BLaER1 treated with 17β-estradiol and CSF1 and Interleukin-3, amounts not matched to agents 10 nM and 100 nM (cell line): ENCODE measurements around the gene SOX3.
A peak's percentile ranks its signal among the peaks of the same experiment; 100 is the strongest.

Source experiments
- H3K27ac ChIP-seq, 11 experiments: shearing (Covaris generic); formaldehyde crosslinking; 2 replicates each; pipeline ENCODE4 v1.8.1; 2022
- H3K27me3 ChIP-seq, 11 experiments: shearing (Covaris generic); formaldehyde crosslinking; 2 replicates each; pipeline ENCODE4 v1.8.1; 2022
- H3K36me3 ChIP-seq, 11 experiments: shearing (Covaris generic); formaldehyde crosslinking; 2 replicates each; pipeline ENCODE4 v1.8.1; 2022
- H3K4me1 ChIP-seq, 10 experiments: shearing (Covaris generic); formaldehyde crosslinking; 2 replicates each; pipeline ENCODE4 v1.8.1; 2022
- H3K4me2 ChIP-seq, 11 experiments: shearing (Covaris generic); formaldehyde crosslinking; 2 replicates each; pipeline ENCODE4 v1.8.1; 2022
- H3K4me3 ChIP-seq, 10 experiments: shearing (Covaris generic); formaldehyde crosslinking; 2 replicates each; pipeline ENCODE4 v1.8.1; 2022
- H3K9ac ChIP-seq, 11 experiments: shearing (Covaris generic); formaldehyde crosslinking; 2 replicates each; pipeline ENCODE4 v1.8.1; 2022
- H3K9me3 ChIP-seq, 11 experiments: shearing (Covaris generic); formaldehyde crosslinking; replicated peaks in 1 of 11; 2 replicates each; pipeline ENCODE4 v1.8.1; 2022
- H4K20me1 ChIP-seq, 11 experiments: shearing (Covaris generic); formaldehyde crosslinking; 2 replicates each; pipeline ENCODE4 v1.8.1; 2022
- Cebpa-rat ChIP-seq, 11 experiments: shearing (Covaris generic); IDR thresholded peaks; 2 replicates each; pipeline ENCODE4 v1.8.1; 2022

The SOX3 gene

DNA sequence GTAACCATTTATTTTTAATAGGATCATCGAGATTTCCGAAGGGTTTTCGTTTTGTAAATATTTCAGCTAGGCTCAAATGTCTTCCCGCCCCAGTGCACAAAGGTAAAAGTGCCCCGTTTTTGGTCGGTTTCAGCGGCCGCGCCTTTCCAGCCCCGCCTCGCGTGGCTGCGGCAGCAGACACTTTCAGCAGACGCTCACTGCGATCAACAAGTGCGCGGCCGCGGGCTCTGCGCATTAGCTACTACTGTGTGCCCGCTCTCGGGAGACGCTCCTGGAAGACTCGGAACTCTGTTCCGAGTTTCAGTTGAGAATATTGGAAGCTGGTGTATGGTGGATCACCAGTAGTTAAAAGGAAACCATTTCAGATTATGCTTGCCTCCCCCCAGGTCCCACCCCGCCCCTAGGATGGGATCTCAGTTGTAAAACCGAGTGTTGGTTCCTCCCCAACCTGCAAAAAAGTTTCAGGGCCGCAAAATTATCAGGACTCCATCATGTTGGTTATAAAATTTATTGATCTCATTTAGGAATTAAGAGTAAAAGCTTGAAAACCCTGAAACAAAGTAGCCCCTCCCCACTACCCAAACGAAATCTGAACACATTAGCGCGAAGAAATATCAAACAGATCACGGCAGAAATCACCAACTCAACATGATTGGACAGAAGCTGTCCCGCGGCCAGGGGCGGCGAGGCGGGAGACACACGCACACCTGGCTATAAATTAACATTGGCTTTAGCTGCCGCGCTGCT lies 2.2 kb downstream of the SOX3 start:
- Histone ChIP-seq H3K4me1 (no peaks in the 10 kb centered on the region), H3K4me2 (no peak overlapping the region), H4K20me1 (no peaks in the 10 kb centered on the region; a peak in 1 of 22 replicates), H3K27ac (no peak overlapping the region), H3K4me3 (no peak overlapping the region), H3K27me3 (peaks cover 37 to 56% (median 50%) of the 10 kb centered on the region in 11 experiments), H3K9ac (no peak overlapping the region), H3K9me3 (peaks cover 51 to 67% (median 56%) of the 10 kb centered on the region in 11 experiments), H3K36me3 (no peaks in the 10 kb centered on the region)
- TF ChIP-seq Cebpa-rat (IDR thresholded peaks at IDR 0.05) = no peak

DNA sequence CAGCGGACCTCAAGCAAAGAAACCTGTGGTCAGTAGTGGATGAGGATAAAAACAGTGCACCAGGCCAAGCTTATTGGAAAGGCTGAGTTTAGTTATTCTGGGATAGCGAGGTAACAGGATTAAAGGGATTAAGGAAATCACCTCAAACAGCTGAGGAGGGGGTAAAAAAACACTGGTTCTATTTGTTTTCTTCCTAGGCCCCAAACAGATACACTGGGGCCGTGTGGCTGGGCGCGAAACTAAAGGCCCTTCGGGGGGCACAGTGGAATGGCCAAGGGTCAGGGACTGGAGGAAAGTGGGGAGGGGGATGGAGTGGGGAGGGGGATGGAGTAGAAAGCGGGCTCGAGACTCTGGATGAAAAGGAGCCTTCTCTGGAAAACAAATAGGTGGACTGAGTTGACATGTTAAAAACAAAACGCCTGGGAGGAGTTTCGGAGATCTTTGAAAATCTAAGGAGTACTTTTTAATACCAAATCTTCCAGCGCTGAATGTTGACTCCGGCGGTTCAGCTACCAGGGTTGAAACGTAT lies 2.9 kb downstream of the SOX3 start:
- Histone ChIP-seq H3K9me3 (peaks cover 47 to 60% (median 50%) of the 10 kb centered on the region in 11 experiments), H3K4me3 (no peak overlapping the region), H3K27me3 (peaks cover 43 to 62% (median 51%) of the 10 kb centered on the region in 11 experiments), H3K4me1 (no peaks in the 10 kb centered on the region), H3K9ac (no peak overlapping the region), H3K36me3 (no peaks in the 10 kb centered on the region), H3K4me2 (no peak overlapping the region), H4K20me1 (no peaks in the 10 kb centered on the region; a peak in 1 of 22 replicates), H3K27ac (no peak overlapping the region)
- no peak for TF ChIP-seq Cebpa-rat (IDR thresholded peaks at IDR 0.05)

DNA sequence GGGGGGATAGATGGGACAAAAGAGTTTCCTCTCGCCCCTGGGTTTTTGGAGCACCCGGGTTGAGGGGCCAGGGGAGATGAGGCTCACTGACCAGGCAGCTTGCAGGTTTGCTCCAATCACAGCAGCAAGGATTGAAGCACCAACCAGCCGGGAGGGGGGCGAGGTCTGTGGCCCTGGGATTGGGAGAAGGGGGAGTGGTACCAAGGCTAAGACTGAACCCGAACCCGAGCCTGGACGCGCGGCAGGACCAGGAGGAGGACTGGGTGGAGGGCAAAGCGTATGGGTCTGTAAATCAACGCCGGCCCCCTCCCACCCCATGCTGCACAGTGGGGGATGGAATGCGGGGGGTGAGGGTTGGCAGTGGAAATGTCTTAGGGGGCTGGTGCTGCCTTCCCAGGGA lies 3.5 kb downstream of the SOX3 start:
- peaks cover 40 to 53% (median 43%) of the 10 kb centered on the region in 11 experiments for H3K9me3 ChIP-seq
- H3K4me3 ChIP-seq = no peak overlapping the region
- H3K9ac ChIP-seq = no peak overlapping the region
- no peaks in the 10 kb centered on the region for H3K4me1 ChIP-seq
- H3K36me3 ChIP-seq = no peaks in the 10 kb centered on the region
- no peak for TF ChIP-seq Cebpa-rat (IDR thresholded peaks at IDR 0.05)
- no peaks in the 10 kb centered on the region; a peak in 1 of 22 replicates for H4K20me1 ChIP-seq
- H3K27me3 ChIP-seq = peaks cover 50 to 69% (median 57%) of the 10 kb centered on the region in 11 experiments
- H3K4me2 ChIP-seq = no peak overlapping the region
- H3K27ac ChIP-seq = no peak overlapping the region

DNA sequence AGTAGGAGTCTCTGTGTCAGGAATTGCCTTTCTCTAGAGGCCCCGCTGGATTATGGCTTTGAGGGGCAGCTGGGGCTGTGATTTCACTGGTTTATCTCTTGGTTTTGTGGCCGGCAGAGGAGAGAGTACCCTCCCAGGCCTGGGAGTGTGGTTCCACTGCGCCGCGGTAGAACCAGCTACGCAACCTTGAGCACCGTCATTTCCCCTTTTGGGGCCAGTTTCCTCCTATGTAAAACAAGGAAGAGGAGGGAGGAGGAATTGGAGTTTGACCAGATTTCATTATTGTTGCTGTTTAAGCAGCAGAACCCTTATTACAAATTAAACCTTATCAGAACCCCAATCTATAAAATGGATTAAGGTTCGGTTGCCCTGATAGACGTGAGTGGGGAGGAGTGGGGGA lies 4.4 kb downstream of the SOX3 start:
- Histone ChIP-seq H3K27me3 (peaks cover 59 to 71% (median 66%) of the 10 kb centered on the region in 11 experiments), H4K20me1 (no peaks in the 10 kb centered on the region; a peak in 1 of 22 replicates), H3K9me3 (peaks cover 31 to 44% (median 34%) of the 10 kb centered on the region in 11 experiments), H3K4me3 (no peak overlapping the region), H3K9ac (no peak overlapping the region), H3K4me1 (no peaks in the 10 kb centered on the region), H3K4me2 (no peak overlapping the region), H3K27ac (no peak overlapping the region), H3K36me3 (no peaks in the 10 kb centered on the region)
- TF ChIP-seq Cebpa-rat (IDR thresholded peaks at IDR 0.05) = no peak

DNA sequence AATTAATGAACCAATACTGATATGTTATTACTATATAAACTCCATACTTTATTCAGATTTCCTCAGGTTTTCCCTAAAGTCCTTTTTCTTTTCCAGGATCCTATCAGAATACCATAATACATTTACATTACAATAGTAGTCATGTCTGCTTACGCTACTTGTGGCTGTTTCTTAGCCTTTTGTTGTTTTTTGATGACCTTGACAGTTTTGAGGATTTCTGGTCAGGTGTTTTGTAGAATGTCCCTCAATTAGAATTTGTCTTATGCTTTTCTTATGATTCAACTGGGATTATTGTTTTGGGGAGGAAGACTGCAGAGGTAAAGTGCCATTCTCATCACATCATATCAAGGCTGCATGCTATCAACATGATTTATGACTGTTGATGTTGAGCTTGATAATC lies 9.1 kb downstream of the SOX3 start:
- peaks cover 0 to 2% (median 0%) of the 10 kb centered on the region in 11 experiments; a peak in 1 of 22 replicates for H4K20me1 ChIP-seq
- H3K4me2 ChIP-seq = no peak overlapping the region
- no peak for TF ChIP-seq Cebpa-rat (IDR thresholded peaks at IDR 0.05)
- no peaks in the 10 kb centered on the region for H3K36me3 ChIP-seq
- no peaks in the 10 kb centered on the region for H3K4me1 ChIP-seq
- H3K27ac ChIP-seq = no peak overlapping the region
- no peak overlapping the region for H3K9ac ChIP-seq
- H3K9me3 ChIP-seq = peaks cover 0 to under 1% (median 0%) of the 10 kb centered on the region in 11 experiments; a peak in 1 of 22 replicates
- H3K27me3 ChIP-seq = peaks cover 91 to 100% (median 98%) of the 10 kb centered on the region in 11 experiments
- no peak overlapping the region for H3K4me3 ChIP-seq

DNA sequence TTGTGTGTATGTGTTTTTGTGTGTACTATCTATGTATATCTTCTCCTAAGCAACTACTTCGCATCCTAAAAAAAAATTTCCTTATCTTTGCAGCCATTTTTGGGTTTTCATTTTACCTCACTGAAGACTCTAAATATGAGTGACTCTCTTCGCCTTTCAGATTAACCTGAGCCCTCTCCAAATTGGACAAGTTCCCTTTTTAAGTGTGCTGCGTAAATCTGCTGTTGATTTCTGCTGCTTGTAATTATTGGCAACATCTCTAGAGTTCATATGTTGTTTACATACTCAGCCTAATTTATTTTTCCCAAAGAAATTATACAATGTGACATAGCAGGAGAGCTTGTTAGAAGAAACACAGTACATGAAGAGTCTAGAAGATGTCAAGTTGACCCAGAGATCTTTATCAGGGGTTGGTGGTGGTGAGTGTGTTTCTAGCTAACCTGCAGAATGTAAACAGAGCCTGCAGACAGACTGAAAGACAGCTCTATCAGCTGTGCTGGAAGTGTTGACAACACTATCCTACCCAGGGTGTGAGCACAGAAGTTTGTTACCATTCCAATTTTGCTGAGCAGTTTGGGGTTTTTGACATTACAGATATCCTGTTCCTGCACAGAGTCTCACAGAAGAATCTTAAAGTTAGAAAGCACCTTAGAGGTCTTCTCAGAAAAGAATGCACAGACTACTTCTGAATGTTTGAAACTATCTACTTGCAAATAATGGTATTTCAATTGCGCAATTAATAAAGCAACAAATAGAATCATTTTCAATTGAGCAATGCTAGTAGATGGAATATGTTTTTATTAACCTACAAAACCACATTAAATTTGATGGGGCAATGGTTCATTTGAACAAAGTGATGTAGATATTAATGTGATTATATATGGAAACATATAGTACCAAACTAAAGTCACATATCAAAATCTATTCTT lies 12.5 kb downstream of the SOX3 start:
- H3K9ac ChIP-seq = no peak overlapping the region
- H3K9me3 ChIP-seq = no peaks in the 10 kb centered on the region
- peak in 2 of 11 experiments; percentile 6 to 48; a peak in 3 of 22 replicates for TF ChIP-seq Cebpa-rat (IDR thresholded peaks at IDR 0.05)
- peaks cover 0 to 2% (median 0%) of the 10 kb centered on the region in 11 experiments; a peak in 1 of 22 replicates for H4K20me1 ChIP-seq
- H3K4me3 ChIP-seq = no peak overlapping the region
- H3K27me3 ChIP-seq = peaks cover 87 to 100% (median 97%) of the 10 kb centered on the region in 11 experiments
- H3K4me1 ChIP-seq = no peaks in the 10 kb centered on the region
- H3K27ac ChIP-seq = no peak overlapping the region
- no peak overlapping the region for H3K4me2 ChIP-seq
- no peaks in the 10 kb centered on the region for H3K36me3 ChIP-seq

DNA sequence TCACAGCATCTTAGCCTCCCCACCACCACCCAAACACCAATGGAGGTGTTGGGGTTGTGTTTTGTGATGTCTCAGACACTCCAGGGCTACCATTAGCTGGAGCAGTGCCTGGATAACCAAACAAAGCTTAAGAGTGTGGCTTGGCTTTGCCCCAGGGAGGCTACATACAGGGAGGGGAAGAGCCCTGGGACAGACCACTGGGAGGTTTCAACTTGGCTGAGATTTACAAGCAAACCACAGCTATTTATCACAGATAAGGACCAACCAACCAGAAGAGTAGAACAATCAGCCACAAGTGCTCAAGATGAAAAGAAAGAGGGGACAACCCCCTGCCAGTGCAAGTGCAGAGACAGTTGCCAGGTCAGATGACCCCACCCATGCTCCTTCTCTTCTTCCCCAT lies 24.1 kb downstream of the SOX3 start:
- Histone ChIP-seq H3K27me3 (peaks cover 55 to 90% (median 78%) of the 10 kb centered on the region in 11 experiments), H3K4me2 (no peak overlapping the region), H3K27ac (no peak overlapping the region), H3K36me3 (no peaks in the 10 kb centered on the region), H3K9ac (no peak overlapping the region), H4K20me1 (no peaks in the 10 kb centered on the region; a peak in 1 of 22 replicates), H3K4me3 (no peak overlapping the region), H3K9me3 (peaks cover 9 to 18% (median 13%) of the 10 kb centered on the region in 11 experiments), H3K4me1 (no peaks in the 10 kb centered on the region)
- no peak for TF ChIP-seq Cebpa-rat (IDR thresholded peaks at IDR 0.05)

DNA sequence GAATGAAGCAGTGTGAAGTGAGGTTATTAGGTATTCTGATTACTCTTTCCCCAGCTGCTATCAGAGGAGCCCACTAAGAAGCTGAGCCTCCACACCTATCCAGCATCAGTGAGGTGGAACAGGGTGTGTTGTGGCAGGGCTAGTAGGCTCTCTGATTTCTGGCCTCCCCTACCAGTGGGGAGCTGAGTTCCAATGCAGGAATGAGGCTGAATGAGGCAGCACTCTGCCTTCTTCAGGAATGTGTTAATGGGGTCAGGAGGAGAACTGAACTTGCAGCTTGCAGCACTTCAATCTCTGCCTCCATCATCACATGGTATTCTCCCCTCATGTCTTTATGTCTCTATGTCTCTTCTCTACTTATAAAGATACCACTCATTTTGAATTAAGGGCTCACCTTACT lies 26.9 kb downstream of the SOX3 start:
- H3K9me3 ChIP-seq = peaks cover 32 to 44% (median 39%) of the 10 kb centered on the region in 11 experiments
- no peak overlapping the region for H3K27ac ChIP-seq
- no peaks in the 10 kb centered on the region for H4K20me1 ChIP-seq
- H3K4me1 ChIP-seq = no peaks in the 10 kb centered on the region
- H3K36me3 ChIP-seq = no peaks in the 10 kb centered on the region
- H3K4me3 ChIP-seq = no peak overlapping the region
- H3K9ac ChIP-seq = no peak overlapping the region
- H3K27me3 ChIP-seq = peaks cover 38 to 77% (median 64%) of the 10 kb centered on the region in 11 experiments
- TF ChIP-seq Cebpa-rat (IDR thresholded peaks at IDR 0.05) = no peak
- H3K4me2 ChIP-seq = no peak overlapping the region

DNA sequence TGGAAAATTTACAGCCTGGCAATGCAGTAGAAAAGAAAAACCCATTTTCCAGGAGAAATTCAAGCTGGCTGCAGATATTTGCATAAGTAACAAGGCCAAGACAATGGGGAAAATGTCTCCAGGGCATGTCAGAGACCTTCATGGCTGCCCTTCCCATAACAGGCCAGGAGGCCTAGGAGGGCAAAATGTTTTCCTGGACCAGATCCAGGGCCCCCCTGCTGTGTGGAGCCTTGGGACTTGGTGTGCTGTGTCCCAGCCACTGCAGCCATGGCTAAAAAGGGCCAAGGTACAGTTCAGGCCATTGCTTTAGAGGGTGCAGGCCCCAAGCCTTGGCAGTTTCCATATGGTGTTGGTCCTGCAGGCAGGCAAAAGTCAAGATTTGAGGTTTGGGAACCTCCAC lies 29.8 kb downstream of the SOX3 start:
- Histone ChIP-seq H3K4me3 (no peak overlapping the region), H3K27me3 (peaks cover 14 to 74% (median 62%) of the 10 kb centered on the region in 11 experiments), H3K9ac (no peak overlapping the region), H4K20me1 (no peaks in the 10 kb centered on the region), H3K27ac (no peak overlapping the region), H3K4me2 (no peak overlapping the region), H3K9me3 (peaks cover 32 to 56% (median 41%) of the 10 kb centered on the region in 11 experiments), H3K4me1 (no peaks in the 10 kb centered on the region), H3K36me3 (no peaks in the 10 kb centered on the region)
- TF ChIP-seq Cebpa-rat (IDR thresholded peaks at IDR 0.05) = no peak
